Hematopoietic multipotent progenitor cell (in vitro differentiated cells): ENCODE data around the gene ZBTB39. TPM values are rescaled to one million over a fixed set of nuclear protein-coding genes. Genes with fewer than 3 reads are reported as not detected.

Experiments
- DNase-seq, 3 donors: peaks; one replicate each; pipeline ENCODE4 v3.0.0-alpha.2; 2011 to 2015; ENCODE audit warnings: low read depth in 2 of 3, low spot score in 2 of 3
- total RNA-seq: library from RNA; depleted of rRNA; stranded (reverse); fragments of >200 nt; gene quantifications from one replicate; pipeline ENCODE4 v1.2.3, GENCODE V29; 2012

Gene ZBTB39
- total RNA-seq, 1 donor, result 9.4 TPM

- no peak for DNase-seq
These were observed 54.6 kb downstream of the ZBTB39 start for GRCh38 chr12:56951582-56952339.

GRCh38 chr12:56948881-56949280 is 57.5 kb downstream of the ZBTB39 start:
- DNase-seq, result no peak

Other genes starting within 250 kb of the ZBTB39 start
- 0.54 TPM for gene HSD17B6, start 243.2 kb downstream of the ZBTB39 start, total RNA-seq
- gene SDR9C7, start 72.1 kb downstream of the ZBTB39 start, total RNA-seq, result not detected
- under 0.01 TPM for gene RDH16, start 48.9 kb downstream of the ZBTB39 start, total RNA-seq
- gene TAC3, start 10.0 kb upstream of the ZBTB39 start, total RNA-seq, result not detected
- under 0.01 TPM for gene MYO1A, start 43.6 kb upstream of the ZBTB39 start, total RNA-seq
- 8.6 TPM for gene NEMP1, start 72.2 kb upstream of the ZBTB39 start, total RNA-seq
- gene NAB2, start 82.6 kb upstream of the ZBTB39 start, total RNA-seq, result 21.0 TPM
- 115 TPM for gene STAT6, start 104.8 kb upstream of the ZBTB39 start, total RNA-seq
- 6.2 TPM for gene LRP1, start 121.9 kb upstream of the ZBTB39 start, total RNA-seq
- not detected for gene LRP1-AS, start 141.1 kb upstream of the ZBTB39 start, total RNA-seq
- gene NXPH4, start 210.2 kb upstream of the ZBTB39 start, total RNA-seq, result not detected
- gene SHMT2, start 223.2 kb upstream of the ZBTB39 start, total RNA-seq, result 334 TPM
- 1.1 TPM for gene STAC3, start 244.6 kb upstream of the ZBTB39 start, total RNA-seq